HepG2 (cell line): ENCODE results near the gene DPM2. TPM values are rescaled to one million over a fixed set of nuclear protein-coding genes. Genes with fewer than 3 reads are reported as not detected.
A peak's percentile ranks its signal among the peaks of the same experiment; 100 is the strongest.

ENCODE experiments used
- JUND ChIP-seq: sonication (generic); formaldehyde crosslinking; IDR thresholded peaks from 2 replicates; pipeline ENCODE4 v1.8.0; 2022; ENCODE audit warnings: mild to moderate bottlenecking, missing genetic modification reagents
- KDM5B ChIP-seq: sonication (generic); formaldehyde crosslinking; IDR thresholded peaks from 2 replicates; pipeline ENCODE4 v1.4.0; 2020; ENCODE audit warnings: missing genetic modification reagents, mild to moderate bottlenecking, borderline replicate concordance
- KLF11 ChIP-seq: IDR thresholded peaks from 2 replicates; pipeline ENCODE4 v1.6.1; 2016; ENCODE audit warnings: missing compliant biosample characterization
- KLF15 ChIP-seq: sonication (generic); formaldehyde crosslinking; IDR thresholded peaks from 2 replicates; pipeline ENCODE4 v1.8.1; 2023; ENCODE audit warnings: borderline replicate concordance, mild to moderate bottlenecking, inconsistent platforms, missing genetic modification reagents, mixed read lengths
- MYC ChIP-seq: sonication (generic); formaldehyde crosslinking; IDR thresholded peaks from 2 replicates; pipeline ENCODE4 v1.9.0; 2021; ENCODE audit warnings: missing genetic modification reagents, borderline replicate concordance
- TEAD2 ChIP-seq: sonication (generic); formaldehyde crosslinking; IDR thresholded peaks from 2 replicates; pipeline ENCODE4 v1.9.0; 2021; ENCODE audit warnings: missing genetic modification reagents
- ZFY ChIP-seq: sonication (generic); formaldehyde crosslinking; IDR thresholded peaks from 2 replicates; pipeline ENCODE4 v1.4.0; 2020; ENCODE audit warnings: missing genetic modification reagents
- ZNF577 ChIP-seq: sonication (generic); formaldehyde crosslinking; IDR thresholded peaks from 2 replicates; pipeline ENCODE4 v1.4.0; 2020; ENCODE audit warnings: mild to moderate bottlenecking, low read depth, missing genetic modification reagents, borderline replicate concordance
- ZNF775 ChIP-seq: sonication (generic); formaldehyde crosslinking; IDR thresholded peaks from 2 replicates; pipeline ENCODE4 v1.4.0; 2020; ENCODE audit warnings: missing genetic modification reagents, mild to moderate bottlenecking, moderate library complexity, borderline replicate concordance
- ZNF776 ChIP-seq: sonication (generic); formaldehyde crosslinking; IDR thresholded peaks from 2 replicates; pipeline ENCODE4 v1.4.0; 2020; ENCODE audit warnings: mild to moderate bottlenecking, missing genetic modification reagents
- ZNF790 ChIP-seq: sonication (generic); formaldehyde crosslinking; IDR thresholded peaks from 2 replicates; pipeline ENCODE4 v1.8.0; 2022; ENCODE audit warnings: missing genetic modification reagents, mild to moderate bottlenecking, borderline replicate concordance
- polyA plus RNA-seq, 8 experiments: library from polyadenylated mRNA; depleted of rRNA in 3 of 8; stranded (reverse) in 7 of 8; unstranded in 1 of 8; fragments of >200 nt; fragmentation: Illumina TruSeq in 4 of 8; extraction: Trizol in 4 of 8; gene quantifications; 2 replicates each; pipeline versions ENCODE4 v1.2.1 to v1.2.3, GENCODE V29; 2011 to 2016; ENCODE audit warnings: low read depth in 4 of 8, missing spikeins in 1 of 8, mixed read lengths in 1 of 8; ENCODE audit not compliant: insufficient read depth in 1 of 8
- total RNA-seq, 5 experiments: library from RNA; depleted of rRNA; stranded (reverse); fragments of >200 nt; fragmentation: Illumina TruSeq; extraction: Trizol; gene quantifications; 2 replicates each; pipeline ENCODE4 v1.2.3, GENCODE V29; 2016; ENCODE audit warnings: low read depth in 1 of 5
- TF ChIP-seq, protein P1 (sequence below): sonication (generic); formaldehyde crosslinking; IDR thresholded peaks from 2 replicates; pipeline ENCODE4 v1.4.0; 2020; ENCODE audit warnings: mild to moderate bottlenecking, missing genetic modification reagents
- TF ChIP-seq, protein P2 (sequence below): sonication (generic); formaldehyde crosslinking; IDR thresholded peaks from 2 replicates; pipeline ENCODE4 v1.4.0; 2020; ENCODE audit warnings: missing genetic modification reagents
- TF ChIP-seq, protein P3 (sequence below): sonication (generic); formaldehyde crosslinking; IDR thresholded peaks from 2 replicates; pipeline ENCODE4 v1.8.1; 2022; ENCODE audit warnings: mild to moderate bottlenecking, missing genetic modification reagents
- TF ChIP-seq, protein P4 (sequence below): sonication (generic); formaldehyde crosslinking; IDR thresholded peaks from 2 replicates; pipeline ENCODE4 v1.5.0; 2020; ENCODE audit warnings: missing genetic modification reagents
- TF ChIP-seq, protein P5 (sequence below): IDR thresholded peaks from 2 replicates; pipeline ENCODE4 v1.6.1; 2016; ENCODE audit warnings: missing compliant biosample characterization, missing genetic modification reagents, borderline replicate concordance

Gene DPM2
- total and polyA plus RNA-seq, 2 of the 13 experiments (the other 11 are each of a cell fraction or from before 2014, with no cell fraction given), result 24.8 to 35.3 TPM

DNA sequence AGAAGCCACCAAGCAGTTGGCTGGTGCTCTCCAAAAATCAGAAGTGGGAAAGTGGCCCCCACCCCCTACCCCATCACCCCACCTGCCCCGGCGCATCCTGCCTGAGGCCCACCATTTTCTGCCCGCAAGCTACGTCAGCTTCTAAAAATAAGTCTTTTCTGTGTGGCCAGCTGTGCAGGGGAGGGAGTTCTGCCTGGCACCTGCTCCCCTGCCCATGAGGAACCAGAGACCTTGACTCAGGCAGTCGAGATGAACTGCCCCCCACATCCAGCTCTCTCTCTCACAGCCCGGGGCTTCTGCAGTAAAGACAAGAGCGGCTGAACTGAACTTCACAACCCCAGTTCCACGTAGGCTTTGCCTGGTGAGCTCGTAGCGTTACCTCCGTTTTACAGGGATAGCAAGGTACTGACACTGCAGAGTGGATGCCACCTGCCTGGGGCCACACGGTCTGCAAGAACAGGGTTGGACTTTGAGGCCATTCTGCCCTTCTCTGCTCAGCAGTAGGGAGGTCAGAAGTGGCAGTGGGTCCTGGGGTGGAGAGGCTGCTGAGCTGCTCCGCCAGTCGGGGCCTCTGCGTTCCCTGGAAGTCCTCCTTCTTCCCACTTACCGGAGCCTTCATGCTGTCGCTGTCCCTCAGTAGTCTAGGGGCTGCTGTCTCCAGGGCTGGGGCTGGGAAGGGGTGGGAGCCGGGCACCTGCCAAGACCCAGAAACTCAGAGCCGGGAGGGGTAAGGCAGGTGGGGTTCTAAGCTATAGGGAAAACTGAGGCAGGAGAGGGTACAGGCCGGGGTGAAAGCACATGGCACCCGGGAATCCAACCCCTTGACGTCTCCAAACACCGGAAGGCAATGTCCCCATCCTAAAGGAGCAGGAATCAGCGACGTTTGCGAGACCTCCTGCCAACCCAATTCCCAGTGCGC, 21.6 kb downstream of the DPM2 start (continued):
- TF ChIP-seq, protein P1, sequence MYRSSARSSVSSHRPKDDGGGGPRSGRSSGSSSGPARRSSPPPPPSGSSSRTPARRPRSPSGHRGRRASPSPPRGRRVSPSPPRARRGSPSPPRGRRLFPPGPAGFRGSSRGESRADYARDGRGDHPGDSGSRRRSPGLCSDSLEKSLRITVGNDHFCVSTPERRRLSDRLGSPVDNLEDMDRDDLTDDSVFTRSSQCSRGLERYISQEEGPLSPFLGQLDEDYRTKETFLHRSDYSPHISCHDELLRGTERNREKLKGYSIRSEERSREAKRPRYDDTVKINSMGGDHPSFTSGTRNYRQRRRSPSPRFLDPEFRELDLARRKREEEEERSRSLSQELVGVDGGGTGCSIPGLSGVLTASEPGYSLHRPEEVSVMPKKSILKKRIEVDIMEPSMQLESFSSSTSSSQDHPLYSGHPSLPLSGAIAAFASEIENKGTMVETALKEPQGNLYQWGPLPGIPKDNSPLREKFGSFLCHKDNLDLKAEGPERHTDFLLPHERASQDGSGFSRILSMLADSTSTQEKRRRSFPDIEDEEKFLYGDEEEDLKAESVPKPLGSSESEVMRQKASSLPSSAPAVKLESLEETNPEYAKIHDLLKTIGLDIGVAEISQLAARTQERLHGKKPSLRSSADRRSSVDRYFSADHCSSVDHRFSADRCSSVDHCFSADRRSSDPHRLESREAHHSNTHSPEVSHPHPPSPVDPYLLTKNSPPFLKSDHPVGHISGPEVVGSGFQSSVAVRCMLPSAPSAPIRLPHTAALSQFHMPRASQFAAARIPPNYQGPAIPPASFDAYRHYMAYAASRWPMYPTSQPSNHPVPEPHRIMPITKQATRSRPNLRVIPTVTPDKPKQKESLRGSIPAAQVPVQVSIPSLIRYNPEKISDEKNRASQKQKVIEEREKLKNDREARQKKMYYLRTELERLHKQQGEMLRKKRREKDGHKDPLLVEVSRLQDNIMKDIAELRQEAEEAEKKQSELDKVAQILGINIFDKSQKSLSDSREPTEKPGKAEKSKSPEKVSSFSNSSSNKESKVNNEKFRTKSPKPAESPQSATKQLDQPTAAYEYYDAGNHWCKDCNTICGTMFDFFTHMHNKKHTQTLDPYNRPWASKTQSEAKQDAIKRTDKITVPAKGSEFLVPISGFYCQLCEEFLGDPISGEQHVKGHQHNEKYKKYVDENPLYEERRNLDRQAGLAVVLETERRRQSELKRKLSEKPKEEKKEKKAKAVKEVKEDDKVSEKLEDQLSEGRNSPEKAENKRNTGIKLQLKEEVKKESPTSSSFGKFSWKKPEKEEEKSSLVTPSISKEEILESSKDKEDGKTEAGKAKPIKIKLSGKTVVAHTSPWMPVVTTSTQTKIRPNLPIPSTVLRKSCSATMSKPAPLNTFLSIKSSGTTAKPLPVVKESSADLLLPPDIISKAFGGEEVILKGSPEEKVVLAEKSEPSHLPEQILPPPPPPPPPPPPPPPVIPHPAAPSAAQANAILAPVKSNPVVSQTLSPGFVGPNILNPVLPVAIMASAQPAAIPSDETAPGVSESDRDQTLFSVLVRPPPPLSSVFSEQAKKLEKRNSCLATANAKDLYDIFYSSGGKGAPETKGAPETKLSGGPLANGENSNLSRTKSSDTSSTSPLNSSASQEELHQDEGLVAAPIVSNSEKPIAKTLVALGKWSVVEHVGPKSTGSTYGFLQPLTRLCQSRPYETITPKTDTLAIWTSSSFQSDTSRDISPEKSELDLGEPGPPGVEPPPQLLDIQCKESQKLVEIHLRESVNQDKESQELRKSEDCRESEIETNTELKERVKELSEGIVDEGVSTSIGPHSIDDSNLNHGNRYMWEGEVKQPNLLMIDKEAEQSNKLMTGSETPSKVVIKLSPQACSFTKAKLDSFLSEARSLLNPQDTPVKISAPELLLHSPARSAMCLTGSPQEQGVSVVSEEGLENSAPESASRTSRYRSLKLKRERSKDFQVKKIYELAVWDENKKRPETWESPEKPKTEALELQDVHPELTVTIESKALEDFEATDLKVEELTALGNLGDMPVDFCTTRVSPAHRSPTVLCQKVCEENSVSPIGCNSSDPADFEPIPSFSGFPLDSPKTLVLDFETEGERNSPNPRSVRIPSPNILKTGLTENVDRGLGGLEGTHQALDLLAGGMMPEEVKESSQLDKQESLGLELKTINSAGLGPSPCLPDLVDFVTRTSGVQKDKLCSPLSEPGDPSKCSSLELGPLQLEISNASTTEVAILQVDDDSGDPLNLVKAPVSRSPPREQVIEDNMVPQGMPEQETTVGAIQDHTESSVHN (CRISPR knock-in tag), result no peak
- TF ChIP-seq ZNF775 (CRISPR knock-in tag), result no peak
- TF ChIP-seq, protein P2, sequence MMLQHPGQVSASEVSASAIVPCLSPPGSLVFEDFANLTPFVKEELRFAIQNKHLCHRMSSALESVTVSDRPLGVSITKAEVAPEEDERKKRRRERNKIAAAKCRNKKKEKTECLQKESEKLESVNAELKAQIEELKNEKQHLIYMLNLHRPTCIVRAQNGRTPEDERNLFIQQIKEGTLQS (CRISPR knock-in tag), result no peak
- no peak for TF ChIP-seq ZNF790 (CRISPR knock-in tag)
- TF ChIP-seq KDM5B (CRISPR knock-in tag), result peak; percentile 26; the same call in 1 of the 2 replicates
- no peak for TF ChIP-seq MYC
- TF ChIP-seq, protein P3, sequence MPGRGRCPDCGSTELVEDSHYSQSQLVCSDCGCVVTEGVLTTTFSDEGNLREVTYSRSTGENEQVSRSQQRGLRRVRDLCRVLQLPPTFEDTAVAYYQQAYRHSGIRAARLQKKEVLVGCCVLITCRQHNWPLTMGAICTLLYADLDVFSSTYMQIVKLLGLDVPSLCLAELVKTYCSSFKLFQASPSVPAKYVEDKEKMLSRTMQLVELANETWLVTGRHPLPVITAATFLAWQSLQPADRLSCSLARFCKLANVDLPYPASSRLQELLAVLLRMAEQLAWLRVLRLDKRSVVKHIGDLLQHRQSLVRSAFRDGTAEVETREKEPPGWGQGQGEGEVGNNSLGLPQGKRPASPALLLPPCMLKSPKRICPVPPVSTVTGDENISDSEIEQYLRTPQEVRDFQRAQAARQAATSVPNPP, result no peak
- no peak for TF ChIP-seq ZNF577 (CRISPR knock-in tag)
- no peak for TF ChIP-seq TEAD2 (CRISPR knock-in tag)
- TF ChIP-seq, protein P4, sequence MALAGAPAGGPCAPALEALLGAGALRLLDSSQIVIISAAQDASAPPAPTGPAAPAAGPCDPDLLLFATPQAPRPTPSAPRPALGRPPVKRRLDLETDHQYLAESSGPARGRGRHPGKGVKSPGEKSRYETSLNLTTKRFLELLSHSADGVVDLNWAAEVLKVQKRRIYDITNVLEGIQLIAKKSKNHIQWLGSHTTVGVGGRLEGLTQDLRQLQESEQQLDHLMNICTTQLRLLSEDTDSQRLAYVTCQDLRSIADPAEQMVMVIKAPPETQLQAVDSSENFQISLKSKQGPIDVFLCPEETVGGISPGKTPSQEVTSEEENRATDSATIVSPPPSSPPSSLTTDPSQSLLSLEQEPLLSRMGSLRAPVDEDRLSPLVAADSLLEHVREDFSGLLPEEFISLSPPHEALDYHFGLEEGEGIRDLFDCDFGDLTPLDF, result no peak
- TF ChIP-seq KLF15 (CRISPR knock-in tag), result no peak
- TF ChIP-seq ZFY (CRISPR knock-in tag), result no peak
- peak; percentile 66; the same call in 1 of the 2 replicates for TF ChIP-seq ZNF776 (CRISPR knock-in tag)
- no peak for TF ChIP-seq JUND
- TF ChIP-seq, protein P5, sequence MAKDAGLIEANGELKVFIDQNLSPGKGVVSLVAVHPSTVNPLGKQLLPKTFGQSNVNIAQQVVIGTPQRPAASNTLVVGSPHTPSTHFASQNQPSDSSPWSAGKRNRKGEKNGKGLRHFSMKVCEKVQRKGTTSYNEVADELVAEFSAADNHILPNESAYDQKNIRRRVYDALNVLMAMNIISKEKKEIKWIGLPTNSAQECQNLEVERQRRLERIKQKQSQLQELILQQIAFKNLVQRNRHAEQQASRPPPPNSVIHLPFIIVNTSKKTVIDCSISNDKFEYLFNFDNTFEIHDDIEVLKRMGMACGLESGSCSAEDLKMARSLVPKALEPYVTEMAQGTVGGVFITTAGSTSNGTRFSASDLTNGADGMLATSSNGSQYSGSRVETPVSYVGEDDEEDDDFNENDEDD (CRISPR knock-in tag), result no peak; the same call in 1 of the 2 replicates
- no peak for TF ChIP-seq KLF11 (CRISPR knock-in tag)
